HG03342 (cell line): ENCODE data around the gene PAIP2.
A peak's percentile ranks its signal among the peaks of the same experiment; 100 is the strongest.
"Not testable (repeated sequence)": the region's sequence is repeated elsewhere in the genome, so short reads cannot be mapped to it uniquely, and the experiment has no call there.

Source experiments
- ATAC-seq: cut with Tn5 transposase; IDR thresholded peaks from one replicate; pipeline ENCODE4 v1.9.1; 2021; ENCODE audit warnings: mild to moderate bottlenecking, moderate library complexity; ENCODE audit not compliant: unreplicated experiment

The PAIP2 gene

GRCh38 chr5:139377226-139377625 is 35.6 kb downstream of the PAIP2 start:
- no peak for ATAC-seq

GRCh38 chr5:139378101-139378825 is 36.6 kb downstream of the PAIP2 start:
- ATAC-seq, result no peak

- ATAC-seq, result no peak
Observed at GRCh38 chr5:139378941-139379361, 37.3 kb downstream of the PAIP2 start.

GRCh38 chr5:139379626-139380449 is 38.2 kb downstream of the PAIP2 start:
- ATAC-seq, result no peak

GRCh38 chr5:139381837-139382761 is 40.4 kb downstream of the PAIP2 start:
- ATAC-seq, result no peak

GRCh38 chr5:139382807-139383206 is 41.2 kb downstream of the PAIP2 start:
- ATAC-seq, result no peak

GRCh38 chr5:139383275-139383992 is 41.8 kb downstream of the PAIP2 start, which contains the start of gene SLC23A1:
Gene SLC23A1, minus strand, starts transcription at chr5:139383297. Its CDS starts 44 bp downstream, at chr5:139383253.
- ATAC-seq, result no peak

- ATAC-seq, result no peak
Observed at GRCh38 chr5:139383993-139384590, 42.4 kb downstream of the PAIP2 start.

GRCh38 chr5:139384591-139385051 is 43.0 kb downstream of the PAIP2 start:
- ATAC-seq, result no peak

- no peak for ATAC-seq
Observed at GRCh38 chr5:139385061-139386049, 43.7 kb downstream of the PAIP2 start.

- no peak for ATAC-seq
Observed at GRCh38 chr5:139386050-139386438, 44.4 kb downstream of the PAIP2 start.

GRCh38 chr5:139386956-139387355 is 45.3 kb downstream of the PAIP2 start:
- not testable (repeated sequence) for ATAC-seq

- no peak for ATAC-seq
Observed at GRCh38 chr5:139387611-139388197, 46.0 kb downstream of the PAIP2 start.

- no peak for ATAC-seq
Observed at GRCh38 chr5:139388198-139388821, 46.7 kb downstream of the PAIP2 start.

GRCh38 chr5:139389701-139390638 is 48.3 kb downstream of the PAIP2 start, which contains the start of gene MZB1:
Gene MZB1, minus strand, starts transcription at chr5:139389913. Its CDS starts 57 bp downstream, at chr5:139389856.
- ATAC-seq, result peak; percentile 41
